Hematopoietic multipotent progenitor cell treated with erythropoietin and hydrocortisone succinate and interleukin-3 and kit ligand, for 17 days (in vitro differentiated cells): ENCODE data around the gene PHACTR1.
"Not testable (repeated sequence)": the region's sequence is repeated elsewhere in the genome, so short reads cannot be mapped to it uniquely, and the experiment has no call there.

Experiments used
- DNase-seq: peaks from one replicate; pipeline ENCODE4 v3.0.0-alpha.2; 2015; ENCODE audit warnings: low spot score

PHACTR1 gene

GRCh38 chr6:13239530-13240455 lies 523.2 kb downstream of the PHACTR1 start:
- DNase-seq = no peak

- no peak for DNase-seq
Observed at GRCh38 chr6:13241364-13241763, 524.8 kb downstream of the PHACTR1 start.

DNA sequence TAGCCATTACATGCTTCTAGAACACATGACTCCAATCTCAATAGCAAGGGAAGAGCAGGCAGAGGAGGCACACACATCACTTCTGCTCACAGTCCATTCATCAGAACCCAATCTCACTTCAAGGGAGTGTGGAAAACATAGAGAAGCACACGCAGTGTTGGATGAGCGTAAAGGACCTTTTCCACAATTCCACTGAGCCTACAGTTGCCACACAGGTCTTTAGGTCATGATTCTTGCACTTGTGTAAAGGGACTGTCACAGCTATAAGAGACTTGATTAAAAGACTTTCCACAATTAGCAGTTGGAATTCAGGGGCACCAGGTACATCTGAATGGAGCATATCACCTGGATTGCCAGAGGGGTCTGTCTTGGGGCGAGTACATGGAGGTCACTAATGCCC lies 525.6 kb downstream of the PHACTR1 start:
- DNase-seq = no peak

- DNase-seq = no peak
Observed at GRCh38 chr6:13242590-13242989, 526.0 kb downstream of the PHACTR1 start.

- no peak for DNase-seq
Observed at GRCh38 chr6:13243033-13243432, 526.5 kb downstream of the PHACTR1 start.

GRCh38 chr6:13243745-13244144 lies 527.2 kb downstream of the PHACTR1 start:
- not testable (repeated sequence) for DNase-seq

DNA sequence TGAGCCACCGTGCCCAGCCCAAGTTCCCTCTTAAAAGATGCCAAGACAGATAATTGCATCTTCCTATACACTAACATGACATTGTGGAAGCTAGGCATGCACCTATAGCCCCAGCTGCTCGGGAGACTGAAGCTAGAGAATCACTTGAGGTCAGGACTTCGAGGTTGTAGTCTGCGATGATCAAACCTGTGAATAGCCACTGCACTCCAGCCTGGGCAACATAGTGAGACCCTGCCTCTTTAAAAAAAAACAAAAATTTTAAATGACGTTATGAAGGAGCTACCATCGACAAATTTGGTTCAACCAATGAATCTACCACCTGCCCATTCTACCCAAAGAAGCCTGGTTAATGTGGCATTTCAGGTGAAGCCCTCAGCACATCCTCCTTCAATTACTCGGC lies 531.1 kb downstream of the PHACTR1 start:
- DNase-seq = no peak

- DNase-seq = no peak
Observed at GRCh38 chr6:13248053-13248452, 531.5 kb downstream of the PHACTR1 start.

GRCh38 chr6:13248584-13248985 lies 532.0 kb downstream of the PHACTR1 start:
- no peak for DNase-seq

GRCh38 chr6:13248994-13249393 lies 532.4 kb downstream of the PHACTR1 start:
- DNase-seq = no peak

DNA sequence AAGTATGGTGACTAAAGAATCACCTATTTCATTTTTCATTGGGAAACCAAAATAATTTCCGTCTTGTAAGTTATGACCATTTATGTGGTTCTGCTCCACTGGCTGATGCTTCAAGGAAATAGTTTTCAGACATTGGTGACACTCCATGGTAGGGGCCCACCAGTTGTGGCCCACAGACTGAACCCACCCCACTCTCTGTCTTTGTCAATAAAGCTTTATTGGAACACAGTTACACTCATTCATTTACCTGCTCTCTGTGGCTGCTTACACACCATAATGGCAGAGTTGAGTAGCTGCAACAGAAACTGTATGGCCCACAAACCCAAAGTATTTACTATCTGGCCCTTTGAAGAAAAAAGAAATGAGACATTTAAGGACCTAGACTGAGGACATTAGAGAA lies 533.2 kb downstream of the PHACTR1 start:
- DNase-seq = no peak

GRCh38 chr6:13250703-13251102 lies 534.1 kb downstream of the PHACTR1 start:
- no peak for DNase-seq

- no peak for DNase-seq
Observed at GRCh38 chr6:13251242-13251641, 534.7 kb downstream of the PHACTR1 start.

- DNase-seq = no peak
Observed at GRCh38 chr6:13252790-13253189, 536.2 kb downstream of the PHACTR1 start.

DNA sequence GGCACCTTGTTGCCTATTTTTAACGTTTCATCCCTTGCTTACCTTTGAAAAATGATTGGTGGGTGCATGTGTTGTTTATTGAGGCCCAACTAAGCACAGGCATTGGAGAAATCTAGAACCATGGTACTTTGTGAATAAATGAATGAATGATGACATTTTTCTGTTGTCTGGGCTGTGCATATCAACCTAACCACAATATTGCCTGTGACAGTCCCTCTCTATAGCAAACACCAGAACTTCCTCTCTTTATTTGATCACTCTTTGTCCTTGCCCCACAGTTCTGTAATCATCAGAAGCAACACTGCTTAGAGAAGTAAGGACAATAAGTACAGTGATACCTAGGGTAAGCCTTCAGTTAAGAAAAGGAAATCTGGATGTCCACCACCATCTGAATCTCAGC lies 536.7 kb downstream of the PHACTR1 start:
- DNase-seq = no peak

DNA sequence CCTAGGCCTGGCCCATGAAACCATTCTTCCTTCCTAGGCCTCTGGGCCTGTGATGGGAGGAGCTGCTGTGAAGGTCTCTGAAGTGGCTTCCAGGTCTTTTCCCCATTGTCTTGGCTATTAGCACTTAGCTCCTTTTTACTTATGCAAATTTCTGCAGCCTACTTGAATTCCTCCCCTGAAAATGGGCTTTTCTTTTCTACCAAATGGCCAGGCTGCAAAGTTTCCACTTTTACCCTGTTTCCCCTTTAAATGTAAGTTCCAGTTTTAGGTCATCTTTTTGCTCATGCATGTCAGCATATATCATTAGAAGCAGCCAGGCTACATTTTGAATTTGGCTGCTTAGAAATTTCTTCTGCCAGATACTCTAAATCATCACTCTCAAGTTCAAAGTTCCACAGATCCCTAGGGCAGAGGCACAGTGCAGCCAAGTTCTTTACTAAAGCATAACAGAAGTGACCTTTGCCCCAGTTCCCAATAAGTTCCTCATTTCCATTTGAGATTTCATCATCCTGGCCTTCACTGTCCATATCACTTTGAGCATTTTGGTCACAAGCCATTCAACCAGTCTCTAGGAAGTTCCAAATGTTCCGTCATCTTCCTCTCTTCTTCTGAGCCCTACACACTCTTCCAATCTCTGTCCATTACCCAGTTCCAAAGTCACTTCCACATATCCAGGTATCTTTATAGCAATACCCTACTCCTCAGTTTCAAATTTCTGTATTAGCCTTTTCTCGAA lies 539.9 kb downstream of the PHACTR1 start:
- no peak for DNase-seq

- DNase-seq = no peak
Observed at GRCh38 chr6:13259393-13259792, 542.8 kb downstream of the PHACTR1 start.

DNA sequence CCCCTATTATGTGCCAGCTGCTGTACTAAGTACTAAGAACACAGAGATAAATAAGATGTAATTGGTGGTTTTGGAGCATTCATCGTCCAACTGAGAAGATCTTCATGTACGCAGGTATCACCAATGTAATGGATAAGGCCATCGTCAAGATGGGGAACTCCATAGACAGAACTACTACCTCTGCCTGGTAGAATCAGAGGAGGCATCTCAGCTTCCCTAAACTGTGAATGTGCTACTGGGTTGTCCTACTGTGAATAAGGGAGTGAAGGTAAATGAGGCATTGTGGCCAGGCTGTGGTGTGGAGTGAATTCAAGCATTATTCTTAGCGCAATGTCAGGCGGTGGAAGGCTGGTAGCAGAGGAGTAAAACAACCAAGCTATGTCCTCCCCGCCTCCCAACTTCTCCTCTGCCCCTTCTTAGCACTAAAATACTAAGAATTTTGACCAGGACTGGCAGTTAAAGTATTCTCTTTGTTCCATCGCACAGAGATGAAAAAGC lies 543.6 kb downstream of the PHACTR1 start:
- DNase-seq = no peak

GRCh38 chr6:13260831-13261230 lies 544.3 kb downstream of the PHACTR1 start:
- DNase-seq = no peak

GRCh38 chr6:13261464-13261994 lies 545.0 kb downstream of the PHACTR1 start:
- DNase-seq = no peak

DNA sequence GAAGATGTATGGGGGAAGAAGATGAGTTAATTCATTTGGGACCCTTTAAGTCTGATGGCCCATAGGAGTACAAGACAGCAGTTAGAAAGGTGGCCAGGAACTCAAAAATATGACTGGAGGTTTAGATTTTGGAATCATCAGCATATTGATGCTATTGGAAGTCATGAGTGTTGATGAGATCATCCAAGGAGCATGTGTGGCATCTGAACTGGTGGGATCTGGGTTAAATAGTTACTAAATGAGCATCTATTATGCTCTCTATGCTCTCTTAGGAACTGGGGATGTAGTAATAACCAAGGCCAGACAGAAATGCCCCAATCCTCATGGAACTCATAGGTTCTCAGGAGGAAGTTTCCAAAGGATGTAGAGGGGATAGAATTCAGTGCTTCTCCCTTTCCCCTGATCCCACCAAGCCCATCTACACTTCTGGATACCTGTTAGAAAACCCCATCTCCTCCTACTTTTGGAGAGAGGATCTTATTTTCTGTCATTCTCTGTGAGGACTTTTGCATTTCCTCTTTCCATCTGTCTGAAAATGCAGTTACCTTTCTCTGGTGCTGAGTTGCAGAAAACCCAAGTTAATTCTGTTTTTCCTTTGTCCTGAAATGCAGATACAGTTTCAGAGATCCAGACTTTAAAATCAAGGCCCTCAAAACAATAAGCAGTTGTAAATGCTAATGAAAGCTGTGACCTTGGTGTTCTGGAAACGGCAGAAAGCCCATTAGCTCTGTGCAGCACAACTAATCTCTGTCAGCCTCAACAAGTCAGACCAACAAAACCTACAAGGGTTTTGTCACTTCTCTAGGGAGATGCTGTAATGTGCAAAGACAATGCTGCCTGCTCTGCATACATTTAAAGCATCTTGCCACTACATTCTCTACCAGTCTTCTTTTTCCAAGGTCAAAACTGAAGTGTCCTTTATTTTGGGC lies 546.0 kb downstream of the PHACTR1 start:
- no peak for DNase-seq

GRCh38 chr6:13263669-13264068 lies 547.1 kb downstream of the PHACTR1 start:
- DNase-seq = no peak
